GM18511 (cell line): ENCODE measurements around the gene PFDN2.

Experiments
- ATAC-seq: cut with Tn5 transposase; IDR thresholded peaks from one replicate; pipeline ENCODE4 v1.9.1; 2021; ENCODE audit warnings: mild to moderate bottlenecking, moderate library complexity; ENCODE audit not compliant: unreplicated experiment

Gene PFDN2

DNA sequence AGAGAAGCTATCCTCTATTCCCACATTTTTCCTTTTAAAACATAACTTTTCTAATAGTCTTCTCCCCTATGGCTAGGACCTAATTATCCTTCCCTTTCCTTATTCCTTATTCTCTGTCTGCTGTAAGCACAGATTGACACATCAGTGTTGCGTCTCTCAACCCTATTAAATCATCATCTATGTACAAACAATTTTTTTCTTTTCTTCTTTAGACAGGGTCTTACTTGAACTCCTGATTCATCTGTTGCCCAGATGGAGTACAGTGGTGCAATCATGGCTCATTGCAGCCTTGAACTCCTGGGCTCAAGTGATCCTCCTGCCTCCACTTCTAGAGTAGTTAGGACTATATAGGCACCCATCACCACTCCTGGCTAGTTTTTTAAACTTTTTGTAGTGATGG is 11.4 kb downstream of the PFDN2 start:
- no peak for ATAC-seq

- no peak for ATAC-seq
Measured at GRCh38 chr1:161100556-161100955, 17.3 kb downstream of the PFDN2 start.

- ATAC-seq: no peak
Measured at GRCh38 chr1:161099090-161099802, 18.6 kb downstream of the PFDN2 start.

GRCh38 chr1:161098210-161099068 is 19.4 kb downstream of the PFDN2 start, which contains the start of gene KLHDC9:
KLHDC9 (plus strand) TSS chr1:161098361; CDS start chr1:161098536, 175 bp downstream.
- peak; percentile 82 for ATAC-seq

DNA sequence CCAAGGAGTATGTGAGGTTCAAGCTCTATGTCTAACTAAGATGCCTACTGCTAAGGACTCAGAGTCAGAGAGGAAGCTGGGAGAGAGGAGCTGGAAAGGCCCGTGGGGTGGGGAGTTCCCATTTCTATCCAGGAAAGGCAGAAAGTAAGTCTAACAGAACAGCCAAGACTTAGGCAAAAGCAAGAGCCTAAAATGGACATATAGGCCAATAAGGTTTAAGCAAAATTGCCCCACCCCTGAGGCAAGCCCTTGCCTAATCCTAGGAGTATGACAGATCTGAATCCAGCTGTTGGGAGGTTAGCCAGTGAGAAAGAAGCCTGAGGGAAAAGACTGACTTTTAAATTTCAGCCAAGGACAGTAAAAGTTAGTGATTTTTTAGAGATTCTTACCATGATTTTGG is 21.3 kb downstream of the PFDN2 start:
- ATAC-seq: no peak

DNA sequence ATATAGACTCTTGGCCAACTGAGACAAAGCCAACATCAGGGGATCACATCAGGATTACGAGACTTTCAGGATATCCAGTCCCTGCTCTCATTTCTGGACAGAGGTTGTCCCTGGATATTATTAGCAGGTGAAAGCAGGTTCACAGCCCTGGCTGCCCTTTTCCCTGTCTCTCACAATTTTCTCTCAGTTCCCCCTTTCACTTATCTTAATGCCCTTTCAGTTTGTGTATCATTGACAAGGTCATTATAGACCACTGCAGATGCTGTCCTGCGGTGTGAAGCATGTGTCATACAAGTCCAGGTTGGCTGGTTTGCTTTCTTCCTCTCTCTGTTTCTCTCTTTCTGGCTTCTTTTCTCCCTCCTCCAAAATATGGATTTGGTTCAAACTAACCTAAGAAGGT is 21.8 kb downstream of the PFDN2 start:
- ATAC-seq: peak; percentile 57

DNA sequence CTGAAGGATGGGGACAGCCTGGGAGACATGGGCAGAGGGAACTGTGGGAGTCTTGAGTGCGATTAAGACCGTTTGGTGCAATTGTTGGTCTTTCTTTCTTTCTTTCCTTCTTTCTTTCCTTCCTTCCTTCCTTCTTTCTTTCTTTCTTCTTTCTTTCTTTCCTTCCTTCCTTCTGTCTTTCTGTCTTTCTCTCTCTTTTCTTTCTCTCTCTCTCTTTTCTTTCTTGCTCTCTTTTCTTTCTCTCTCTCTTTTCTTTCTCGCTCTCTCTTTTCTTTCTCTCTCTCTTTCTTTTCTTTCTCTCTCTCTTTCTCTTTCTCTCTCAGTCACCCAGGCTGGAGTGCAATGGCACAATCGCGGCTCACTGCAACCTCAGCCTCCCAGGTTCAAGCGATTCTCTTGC is 22.6 kb downstream of the PFDN2 start:
- ATAC-seq: no peak

DNA sequence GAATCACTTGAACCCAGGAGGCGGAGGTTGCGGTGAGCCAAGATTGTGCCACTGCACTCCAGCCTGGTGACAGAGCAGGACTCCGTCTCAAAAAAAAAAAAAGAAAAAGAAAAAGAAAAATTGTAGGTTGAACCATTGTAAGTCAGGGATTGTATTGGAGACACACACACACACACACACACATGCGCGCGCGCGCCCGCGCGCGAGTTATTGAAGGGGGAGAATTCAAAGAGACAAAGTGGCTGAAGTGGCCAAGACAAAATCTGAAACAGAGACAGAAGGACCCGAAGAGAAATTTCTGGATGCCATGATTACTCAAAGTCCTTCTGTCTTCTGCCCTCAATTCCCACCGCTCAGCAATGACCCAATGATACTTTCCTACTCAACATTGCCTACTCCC is 23.4 kb downstream of the PFDN2 start:
- no peak for ATAC-seq

- no peak for ATAC-seq
Measured at GRCh38 chr1:161092621-161093028, 25.2 kb downstream of the PFDN2 start.

DNA sequence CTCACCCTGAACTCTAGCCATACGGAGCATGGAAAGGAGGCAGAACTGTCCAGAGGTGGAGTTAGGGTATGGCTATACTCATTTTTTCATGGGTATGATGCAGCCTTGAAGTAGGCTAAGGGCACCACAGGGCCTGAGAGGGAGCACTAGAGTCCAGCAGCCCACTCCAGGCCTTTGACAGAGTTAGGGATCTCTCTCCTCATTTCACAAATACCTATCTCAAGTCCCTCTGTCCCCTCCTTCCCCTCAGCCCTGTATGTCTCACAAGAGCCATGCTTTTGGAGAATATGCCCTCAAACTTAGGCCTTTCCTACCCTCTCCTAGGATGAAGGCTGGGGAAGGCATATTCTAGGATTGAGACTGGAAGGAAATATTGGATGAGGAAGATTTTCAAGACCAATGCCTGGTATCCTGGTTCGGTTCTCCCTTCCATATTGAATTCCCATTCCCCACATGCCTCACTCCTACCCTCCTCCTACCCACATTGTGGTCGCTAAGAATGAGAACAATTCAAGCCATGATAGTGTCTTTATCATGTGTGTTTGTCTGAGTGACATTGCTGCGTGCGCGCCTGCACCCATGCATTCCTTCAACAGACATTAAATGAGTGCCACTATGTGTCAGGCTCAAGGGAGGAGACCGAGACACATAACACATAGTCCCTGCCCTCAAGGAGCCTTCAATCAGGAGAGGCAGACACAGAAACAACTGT is 25.9 kb downstream of the PFDN2 start:
- ATAC-seq: no peak

DNA sequence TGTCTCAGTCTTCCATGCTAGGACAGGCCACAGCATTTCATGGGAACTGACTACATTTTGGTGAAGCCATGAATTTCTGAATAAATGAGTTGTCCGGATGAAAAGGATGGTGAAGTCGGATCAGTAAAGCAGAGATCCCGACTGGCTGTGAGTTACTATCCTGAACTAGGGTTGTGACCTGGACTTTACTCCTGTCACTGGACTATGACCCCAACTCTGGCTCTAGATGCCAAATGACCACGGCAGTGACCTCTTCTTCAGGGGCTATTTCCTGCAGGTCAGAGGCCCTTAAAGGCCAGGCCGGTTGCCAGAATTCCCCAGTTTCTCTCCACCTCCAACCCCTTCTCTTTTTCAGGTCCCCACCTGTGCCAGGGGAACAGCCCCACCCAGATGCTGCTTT is 26.7 kb downstream of the PFDN2 start:
- no peak for ATAC-seq

DNA sequence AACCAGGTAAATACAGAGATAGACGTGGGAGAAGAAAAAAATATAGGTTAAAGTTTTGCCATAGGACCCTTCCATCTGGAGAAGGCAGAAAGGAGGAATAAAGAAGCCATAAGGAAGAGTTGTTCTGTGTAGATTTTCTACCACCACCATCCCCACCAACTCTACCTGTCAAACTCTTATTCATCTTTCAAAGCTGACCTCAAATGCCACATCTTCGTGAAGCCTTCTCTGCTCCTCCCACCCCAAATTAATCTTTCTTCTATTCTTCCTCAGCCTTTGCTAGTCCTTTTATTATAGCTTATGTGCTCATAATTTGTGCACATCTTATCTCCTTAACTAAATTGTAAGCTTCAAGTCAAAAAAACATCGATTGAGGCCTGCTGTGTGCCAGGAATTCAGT is 27.2 kb downstream of the PFDN2 start:
- ATAC-seq: no peak

DNA sequence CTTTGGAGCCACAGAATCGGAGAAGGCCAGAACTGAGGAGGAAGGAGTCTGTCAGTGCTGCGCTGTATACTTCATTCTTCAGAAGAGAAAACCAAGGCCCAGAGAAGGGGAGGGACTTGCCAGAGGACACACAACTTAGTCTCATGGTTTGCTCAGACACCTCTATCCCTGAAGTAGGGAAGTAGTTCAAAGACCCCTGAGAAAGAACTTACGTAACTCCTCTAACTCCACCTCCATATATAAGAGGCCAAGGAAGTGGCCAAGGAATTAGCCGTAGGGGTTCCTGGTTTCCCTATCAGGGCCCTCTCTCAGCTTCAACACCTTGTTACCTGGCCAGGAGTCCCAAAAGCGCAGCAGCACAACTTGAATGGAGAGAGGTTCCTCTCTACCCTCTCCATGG is 27.9 kb downstream of the PFDN2 start:
- ATAC-seq: no peak

GRCh38 chr1:161089251-161089924 is 28.4 kb downstream of the PFDN2 start, which contains the start of gene NECTIN4:
NECTIN4 (minus strand) TSS chr1:161089558; CDS start chr1:161089296, 262 bp downstream.
- no peak for ATAC-seq

- no peak for ATAC-seq
Measured at GRCh38 chr1:161088587-161089110, 29.2 kb downstream of the PFDN2 start.

DNA sequence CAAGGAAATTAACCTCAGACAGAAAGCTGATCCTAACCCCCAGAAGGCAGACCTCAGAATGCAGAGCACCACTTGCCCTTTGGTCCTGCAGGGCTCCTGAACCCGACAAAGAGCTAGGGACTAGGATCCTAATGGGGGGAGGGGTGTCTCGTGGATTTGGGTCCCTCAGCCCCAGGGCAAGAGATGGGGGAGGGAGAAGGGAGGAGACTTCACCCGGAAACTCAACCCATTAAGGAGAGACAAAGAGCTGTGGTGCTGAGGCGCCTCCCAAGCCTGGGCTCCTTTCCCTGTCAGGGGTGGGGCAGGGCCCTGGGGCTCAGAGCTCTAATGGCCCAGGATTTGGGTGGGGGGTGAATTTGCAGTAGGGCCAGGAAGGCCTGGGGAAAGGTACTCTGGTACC is 31.4 kb downstream of the PFDN2 start:
- ATAC-seq: no peak

- no peak for ATAC-seq
Measured at GRCh38 chr1:161085165-161085564, 32.7 kb downstream of the PFDN2 start.

GRCh38 chr1:161084597-161084988 is 33.2 kb downstream of the PFDN2 start:
- ATAC-seq: no peak

DNA sequence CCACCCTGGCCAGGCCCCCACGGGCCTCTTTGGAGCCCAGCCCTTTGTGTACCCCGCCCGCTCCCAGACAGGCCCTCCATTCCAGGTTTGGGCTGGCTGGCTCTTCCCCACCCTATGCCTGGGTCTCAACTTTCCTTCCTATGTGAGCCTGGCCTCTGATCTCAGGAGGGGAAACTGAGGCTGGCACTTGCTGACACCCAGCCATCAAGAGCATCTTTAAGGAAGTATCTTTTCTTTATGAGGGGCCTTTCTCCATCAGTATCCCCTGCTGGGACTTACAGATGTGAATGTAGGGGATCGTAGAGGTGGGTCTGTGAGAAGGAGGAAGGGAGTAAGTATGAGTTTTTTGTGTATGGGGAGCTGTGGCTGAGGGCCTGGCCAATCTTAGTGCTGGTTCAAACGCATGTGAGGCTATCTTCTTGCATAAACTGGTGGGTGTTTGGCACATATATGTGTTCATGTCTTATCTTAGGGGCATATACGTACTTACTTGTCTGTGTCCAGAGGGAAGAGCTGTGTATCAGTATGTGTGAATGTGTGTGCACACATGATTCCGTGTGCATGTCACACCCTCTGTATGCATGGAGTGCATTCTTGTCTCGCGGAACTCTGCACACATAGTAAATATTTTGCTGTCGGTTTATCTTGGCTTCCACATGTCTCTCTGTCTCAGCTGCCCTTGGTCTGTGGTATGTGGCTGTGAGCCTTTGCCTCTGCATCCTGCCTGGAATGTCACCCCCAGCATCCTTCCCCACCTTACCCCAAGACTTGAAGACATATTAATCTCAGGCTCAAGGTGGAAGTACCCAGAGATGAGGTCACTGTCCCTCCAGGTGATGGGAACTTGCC is 33.9 kb downstream of the PFDN2 start:
- no peak for ATAC-seq
